Hematopoietic multipotent progenitor cell treated with erythropoietin and hydrocortisone succinate and interleukin-3 and kit ligand, for 17 days (in vitro differentiated cells): ENCODE results near the gene LRRC49.
A peak's percentile ranks its signal among the peaks of the same experiment; 100 is the strongest.
"Not testable (repeated sequence)": the region's sequence is repeated elsewhere in the genome, so short reads cannot be mapped to it uniquely, and the experiment has no call there.

Experiments used
- DNase-seq: peaks from one replicate; pipeline ENCODE4 v3.0.0-alpha.2; 2015; ENCODE audit warnings: low spot score

The LRRC49 gene

GRCh38 chr15:70892002-70892911 is at the start of gene LRRC49, which contains the start of gene THAP10:
LRRC49 (plus strand) TSS chr15:70892826; CDS start chr15:70892895, 69 bp downstream.
THAP10 (minus strand) TSS chr15:70892433; CDS start chr15:70892272, 161 bp downstream.
- peak; percentile 41 for DNase-seq

GRCh38 chr15:70845602-70846360 is 46.8 kb upstream of the LRRC49 start:
- no peak for DNase-seq

- no peak for DNase-seq
Observed at GRCh38 chr15:70851889-70852288, 40.7 kb upstream of the LRRC49 start.

GRCh38 chr15:70852501-70853317 is 39.9 kb upstream of the LRRC49 start:
- DNase-seq, result no peak

GRCh38 chr15:70853318-70853972 is 39.2 kb upstream of the LRRC49 start:
- DNase-seq, result no peak

- DNase-seq, result no peak
Observed at GRCh38 chr15:70853973-70854665, 38.5 kb upstream of the LRRC49 start, which contains the start of gene LARP6. LARP6 (minus strand) TSS chr15:70854157; CDS start chr15:70854088, 69 bp downstream.

- DNase-seq, result no peak
Observed at GRCh38 chr15:70854666-70854976, 38.0 kb upstream of the LRRC49 start.

GRCh38 chr15:70855764-70856163 is 36.9 kb upstream of the LRRC49 start:
- no peak for DNase-seq

GRCh38 chr15:70856177-70856883 is 36.3 kb upstream of the LRRC49 start:
- no peak for DNase-seq

GRCh38 chr15:70856884-70857561 is 35.6 kb upstream of the LRRC49 start:
- no peak for DNase-seq

- DNase-seq, result no peak
Observed at GRCh38 chr15:70857562-70858285, 34.9 kb upstream of the LRRC49 start.

- not testable (repeated sequence) for DNase-seq
Observed at GRCh38 chr15:70858614-70859321, 33.9 kb upstream of the LRRC49 start.

GRCh38 chr15:70859322-70859908 is 33.2 kb upstream of the LRRC49 start:
- no peak for DNase-seq

GRCh38 chr15:70859998-70860397 is 32.6 kb upstream of the LRRC49 start:
- DNase-seq, result no peak

- no peak for DNase-seq
Observed at GRCh38 chr15:70863450-70864218, 29.0 kb upstream of the LRRC49 start.

GRCh38 chr15:70866982-70867641 is 25.5 kb upstream of the LRRC49 start:
- no peak for DNase-seq
